GM21619 (cell line): ENCODE data around the gene ZNF385B.

ENCODE experiments used
- ATAC-seq: cut with Tn5 transposase; IDR thresholded peaks from one replicate; pipeline ENCODE4 v1.9.1; 2021; ENCODE audit not compliant: unreplicated experiment

ZNF385B gene

DNA sequence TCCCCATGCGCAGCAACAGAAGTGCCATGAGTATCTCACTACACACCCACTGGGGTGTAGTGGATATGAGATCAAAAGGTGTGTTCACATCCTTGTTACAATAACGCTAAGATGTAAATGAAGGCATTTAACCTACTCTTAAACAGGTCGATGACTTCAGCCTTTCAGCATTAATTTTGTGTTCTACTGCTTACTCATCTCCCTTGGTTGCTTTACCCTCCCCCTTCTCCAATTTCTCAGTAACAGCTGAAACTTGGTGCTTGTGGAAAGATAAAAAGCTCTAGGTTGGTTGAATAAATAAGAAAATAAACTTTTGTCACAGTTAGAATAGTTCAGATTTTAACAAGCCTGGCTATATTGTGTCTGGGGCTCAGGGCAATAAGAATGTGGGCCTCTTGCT is 449.3 kb downstream of the ZNF385B start:
- ATAC-seq, result no peak

DNA sequence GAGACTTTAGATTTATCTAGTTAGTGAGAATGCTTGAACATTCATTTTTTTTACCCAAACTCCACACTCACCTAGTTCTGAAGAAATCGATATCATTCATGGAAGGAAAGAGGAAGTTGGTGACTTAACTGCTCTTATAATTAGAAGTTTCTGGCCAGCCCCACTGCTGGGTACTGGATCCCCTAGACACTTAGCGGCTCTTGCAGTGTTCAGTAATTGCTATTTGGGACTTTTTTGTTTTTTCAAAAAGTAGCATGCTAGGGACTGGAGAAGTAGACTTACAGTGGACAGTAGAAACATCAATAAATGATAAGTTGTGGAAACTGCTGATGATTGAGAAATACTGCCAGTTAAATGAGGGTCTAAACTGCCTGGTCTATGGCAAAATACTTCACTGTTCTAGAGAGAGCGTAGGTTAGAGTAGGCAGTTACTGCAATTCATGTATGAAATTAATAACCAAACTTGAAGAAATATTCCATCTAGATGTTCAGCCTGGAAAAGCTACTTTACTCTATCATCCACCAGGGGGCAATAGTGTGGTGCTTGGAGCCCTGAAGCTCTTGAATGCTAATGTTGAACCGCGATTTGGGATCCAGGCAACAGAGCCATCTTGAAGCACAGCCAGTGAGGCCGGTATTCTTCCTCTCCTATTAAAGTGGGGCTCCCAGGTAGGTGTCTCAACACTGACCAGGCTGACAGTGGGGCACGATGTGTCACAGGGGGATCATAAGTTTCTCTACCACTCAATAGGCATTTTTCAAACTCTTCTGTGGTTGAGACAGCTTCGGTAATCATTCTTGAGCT is 450.7 kb downstream of the ZNF385B start:
- ATAC-seq, result peak; percentile 78

DNA sequence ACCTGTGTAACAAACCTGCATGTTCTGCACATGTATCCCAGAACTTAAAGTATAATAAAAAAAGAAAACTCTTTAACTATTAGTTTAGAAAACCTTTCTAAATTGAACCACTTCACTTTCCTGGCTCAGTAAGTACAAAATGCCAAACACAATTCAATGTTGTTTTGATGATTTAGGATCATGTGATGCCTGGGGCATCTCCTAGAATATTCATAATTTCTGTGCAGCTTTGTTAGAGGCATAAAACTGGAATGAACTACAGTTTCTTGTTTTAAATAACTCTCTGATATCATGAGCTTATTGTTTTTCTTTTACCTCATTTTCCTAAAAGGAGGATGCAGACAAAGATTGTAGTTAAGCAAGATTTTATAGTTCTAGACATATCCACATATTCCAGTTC is 457.8 kb downstream of the ZNF385B start:
- no peak for ATAC-seq

DNA sequence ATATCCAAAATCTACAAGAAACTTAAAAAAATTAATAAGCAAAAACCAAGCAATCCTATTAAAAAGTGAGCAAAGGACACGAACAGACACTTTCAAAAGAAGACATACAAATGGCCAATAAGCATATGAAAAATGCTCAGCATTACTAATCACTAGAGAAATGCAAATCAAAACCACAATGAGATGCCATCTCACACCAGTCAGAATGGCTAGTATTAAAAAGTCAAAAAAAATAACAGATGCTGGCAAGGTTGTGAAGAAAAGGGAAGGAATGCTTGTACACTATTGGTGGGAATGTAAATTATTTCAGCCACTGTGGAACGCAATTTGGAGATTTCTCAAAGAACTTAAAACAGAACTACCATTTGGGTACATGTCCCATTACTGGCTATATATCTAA is 467.9 kb downstream of the ZNF385B start:
- no peak for ATAC-seq
